HG03108 (cell line): ENCODE data around the gene TUBA3D.
"Not testable (repeated sequence)": the region's sequence is repeated elsewhere in the genome, so short reads cannot be mapped to it uniquely, and the experiment has no call there.

ENCODE experiments used
- ATAC-seq: cut with Tn5 transposase; IDR thresholded peaks from one replicate; pipeline ENCODE4 v1.9.1; 2021; ENCODE audit warnings: moderate library complexity; ENCODE audit not compliant: unreplicated experiment

The TUBA3D gene

DNA sequence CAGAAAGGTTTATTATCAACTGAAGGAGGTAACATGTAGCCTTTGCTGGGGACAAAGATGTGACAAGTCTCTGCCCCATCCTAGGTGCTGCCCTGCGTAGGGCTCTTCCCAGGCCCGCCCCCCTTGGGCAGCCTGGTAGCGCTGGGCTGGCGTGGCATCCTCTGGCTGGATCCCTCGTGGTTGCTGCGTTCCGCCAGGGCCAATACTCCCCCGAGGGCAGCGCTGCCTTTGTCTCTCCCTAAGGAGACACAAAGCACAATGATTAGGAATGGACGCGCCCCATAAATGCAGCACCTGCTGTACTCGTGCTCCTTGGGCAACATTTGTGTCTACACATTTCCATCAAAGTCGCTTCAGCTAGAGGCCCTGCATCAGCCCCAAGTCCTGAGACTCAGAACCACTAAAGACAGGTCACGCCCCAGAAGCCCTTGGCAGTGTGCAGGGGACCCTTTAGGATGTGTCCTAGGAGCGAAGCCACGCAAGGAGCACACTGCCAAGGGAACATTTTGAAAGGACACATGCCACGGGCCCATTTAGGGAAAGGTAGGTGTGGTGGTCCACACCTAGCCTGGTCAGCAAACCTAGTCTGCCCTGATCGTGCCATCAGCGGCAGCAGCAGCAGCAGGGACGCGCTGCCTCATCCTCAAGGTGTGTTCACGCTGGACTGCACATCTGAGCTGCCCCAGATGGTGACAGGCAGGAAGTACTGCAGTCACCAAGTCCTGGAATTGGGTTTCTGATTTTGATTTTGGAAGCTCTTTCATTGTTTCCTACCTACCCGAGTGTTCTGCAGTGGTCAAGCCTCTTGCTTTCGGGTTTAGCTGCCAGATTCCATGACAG lies 8.3 kb downstream of the TUBA3D start:
- not testable (repeated sequence) for ATAC-seq

DNA sequence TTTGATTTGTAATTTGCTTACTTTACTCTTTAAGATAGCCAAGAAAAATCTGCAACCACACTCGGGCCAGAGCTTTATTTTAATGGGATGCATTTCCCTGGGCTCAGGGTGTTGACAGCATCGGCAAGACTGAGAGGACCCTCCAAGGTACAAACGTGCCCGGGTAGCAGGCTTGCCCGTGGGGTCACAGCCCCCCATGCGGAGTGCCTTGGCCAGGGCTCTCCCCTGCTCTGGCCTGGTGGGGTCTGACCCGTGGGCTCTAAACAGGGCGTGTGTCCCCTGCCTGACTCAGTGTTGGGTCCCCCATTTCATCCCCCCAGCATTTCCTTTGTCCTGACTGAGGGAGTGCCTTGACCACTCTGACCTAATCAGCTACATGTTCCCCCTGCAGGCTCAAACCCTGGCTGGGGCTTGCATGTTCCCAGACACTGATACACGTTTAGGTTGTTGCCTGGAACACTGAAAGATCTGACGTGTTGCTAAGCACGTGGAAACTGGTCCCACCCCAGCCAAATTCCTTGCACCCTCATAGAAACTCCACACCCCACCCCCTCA lies 9.1 kb downstream of the TUBA3D start:
- ATAC-seq, result not testable (repeated sequence)

DNA sequence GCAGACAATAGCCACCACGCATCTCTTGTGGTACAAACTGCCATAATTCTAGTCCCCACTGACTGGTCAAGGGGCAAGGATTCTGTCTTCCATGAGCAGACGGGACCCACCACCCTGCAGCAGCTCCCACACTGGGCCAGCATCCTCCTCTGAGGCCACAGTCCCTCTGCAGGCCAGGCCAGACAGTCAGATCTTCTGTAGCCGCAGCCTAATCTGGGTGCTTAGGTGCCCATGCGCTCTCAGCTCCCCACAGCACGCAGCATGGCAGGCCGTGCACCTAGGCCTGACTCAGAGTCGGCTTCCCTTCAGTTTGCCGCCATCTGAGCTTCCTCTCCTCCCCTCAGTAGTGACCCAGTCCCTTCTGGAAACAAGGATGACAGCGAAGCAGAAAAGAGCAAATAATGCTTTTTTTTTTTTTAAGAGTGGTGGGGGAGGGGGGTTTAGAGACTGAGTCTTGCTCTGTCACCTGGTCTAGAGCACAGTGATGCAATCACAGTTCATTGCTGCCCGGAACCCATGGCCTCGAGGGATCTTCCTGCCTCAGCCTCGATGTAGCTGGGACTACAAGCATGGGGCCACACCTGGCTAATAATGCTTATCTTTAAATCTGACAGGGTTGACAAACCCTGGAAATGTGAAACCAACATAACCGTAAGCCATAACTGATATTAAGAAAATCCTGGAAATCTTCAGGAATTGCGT lies 10.4 kb downstream of the TUBA3D start:
- ATAC-seq, result not testable (repeated sequence)

DNA sequence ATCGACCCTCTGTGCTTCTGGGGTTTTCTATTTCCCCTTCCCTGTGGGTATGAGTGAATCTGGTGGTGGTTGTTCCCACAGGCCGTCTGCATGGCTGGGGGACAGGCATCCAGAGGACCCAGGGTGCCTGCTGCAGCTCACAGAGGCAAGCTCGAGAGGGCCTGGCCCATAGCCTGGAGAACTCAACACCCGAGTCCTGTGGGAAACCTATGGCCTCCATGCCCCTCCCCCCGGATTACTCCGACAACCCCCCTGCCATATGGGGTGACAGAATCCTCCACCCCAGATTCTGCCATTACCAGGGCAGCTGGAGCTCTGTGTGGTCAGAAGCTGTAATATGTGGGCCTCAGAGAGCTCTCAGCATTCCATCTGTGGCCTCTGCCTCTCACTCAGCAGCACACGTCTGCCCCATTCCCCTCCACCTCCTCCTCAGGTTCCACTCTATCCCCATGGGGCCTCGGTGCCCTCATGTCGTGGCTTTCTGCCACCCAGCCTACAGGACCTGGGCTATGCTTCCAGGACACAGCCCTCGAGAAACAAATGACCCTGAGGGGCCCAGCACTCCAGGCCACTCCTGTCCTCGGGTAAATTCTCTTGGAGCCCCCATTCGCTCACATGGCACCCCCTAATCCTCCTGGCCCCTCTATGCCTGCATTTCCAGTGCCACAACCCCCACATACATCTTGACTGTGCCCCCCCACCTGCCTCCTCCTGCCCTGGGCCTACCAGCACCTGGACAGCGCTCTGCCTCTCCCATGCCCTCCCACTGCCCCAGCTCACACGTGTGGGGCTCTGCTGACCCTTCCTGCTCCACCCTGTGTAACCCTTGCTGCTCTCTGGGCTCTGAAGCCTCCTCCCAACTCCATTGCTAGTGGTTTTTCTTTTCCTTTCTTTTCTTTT lies 12.6 kb downstream of the TUBA3D start:
- ATAC-seq, result no peak

DNA sequence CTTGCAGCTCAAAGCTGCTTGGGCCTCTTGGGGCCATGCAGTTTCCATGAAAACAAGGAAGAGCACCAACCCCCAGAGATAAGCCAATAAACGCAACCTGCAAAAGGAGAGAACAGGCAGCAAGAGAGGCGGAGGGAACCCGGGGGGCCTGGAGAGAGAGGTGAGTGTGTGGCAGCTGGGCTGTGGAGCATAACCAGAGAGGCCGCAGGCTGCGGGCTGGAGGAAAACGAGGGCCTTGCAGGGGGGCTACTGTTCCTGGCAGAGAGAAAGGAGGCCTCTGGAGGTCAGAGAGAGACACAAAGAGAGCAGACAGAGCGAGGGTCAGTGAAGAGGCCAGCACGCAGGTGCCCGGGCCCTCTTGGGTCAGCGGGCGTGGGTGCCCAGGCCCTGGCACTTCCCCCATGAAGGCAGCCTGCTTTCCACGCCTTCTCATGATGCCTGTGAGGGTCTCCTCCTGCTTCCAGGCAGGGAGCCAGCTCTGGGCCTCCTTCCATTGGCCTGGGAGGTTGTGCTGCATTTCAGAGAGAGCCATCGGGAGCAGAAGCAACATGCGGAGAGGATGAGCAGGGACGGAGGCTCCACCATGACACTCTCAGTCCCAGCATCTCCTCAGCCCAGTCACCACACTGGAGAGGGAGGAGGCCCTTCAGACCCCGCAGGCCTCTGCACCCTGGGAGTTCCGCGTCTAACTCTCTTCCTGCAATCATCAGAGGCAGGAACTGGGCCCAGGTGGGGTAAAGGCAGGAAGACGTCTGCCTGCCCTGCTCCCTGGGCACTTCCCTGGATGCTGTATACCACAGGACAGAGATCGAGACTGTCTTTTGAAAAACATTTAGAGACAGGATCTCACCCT lies 14.9 kb downstream of the TUBA3D start:
- not testable (repeated sequence) for ATAC-seq

DNA sequence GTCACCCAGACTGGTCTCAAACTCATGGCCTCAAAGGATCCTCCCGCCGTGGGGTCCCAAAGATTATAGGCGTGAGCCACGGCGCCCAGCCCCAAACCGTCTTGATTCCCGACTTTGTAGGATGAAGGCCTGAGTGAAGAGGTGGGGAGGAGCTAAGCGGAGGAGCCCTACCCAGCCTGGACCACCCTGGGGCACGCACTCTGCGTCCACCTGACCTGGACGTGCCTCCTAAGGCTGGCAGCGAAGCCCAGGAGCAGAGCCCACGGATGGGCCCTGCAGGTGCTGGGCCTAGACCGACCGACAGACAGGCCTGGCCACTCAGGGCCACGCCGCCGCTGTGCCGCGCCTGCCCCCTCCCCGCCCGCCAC lies 15.5 kb downstream of the TUBA3D start:
- ATAC-seq, result peak; percentile 2

DNA sequence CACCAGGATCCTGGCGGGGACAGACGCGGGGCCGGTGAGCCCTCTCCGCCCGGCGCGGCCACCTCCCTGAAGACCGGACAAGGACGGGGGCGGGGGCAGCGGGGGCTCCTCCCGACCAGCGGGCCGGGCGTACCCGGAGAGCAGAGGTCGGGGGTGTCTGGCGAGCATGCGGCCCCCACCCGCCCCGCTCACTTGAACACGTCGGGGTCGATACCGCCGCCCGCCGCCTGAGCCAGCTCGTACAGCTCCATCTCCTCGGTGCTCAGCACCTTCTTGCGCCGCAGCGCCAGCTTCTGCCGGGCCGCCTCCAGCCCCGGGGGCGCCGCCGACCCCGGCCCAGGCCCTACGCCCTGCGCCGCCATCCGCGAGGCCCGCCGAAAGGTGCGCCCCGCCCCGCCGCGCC lies 16.1 kb downstream of the TUBA3D start, which contains the start of gene MZT2A:
Gene MZT2A (minus strand): TSS at position 383 of the 403 bp plus-strand sequence. CDS start 21 bp downstream, at position 362.
- peak; percentile 2 for ATAC-seq

DNA sequence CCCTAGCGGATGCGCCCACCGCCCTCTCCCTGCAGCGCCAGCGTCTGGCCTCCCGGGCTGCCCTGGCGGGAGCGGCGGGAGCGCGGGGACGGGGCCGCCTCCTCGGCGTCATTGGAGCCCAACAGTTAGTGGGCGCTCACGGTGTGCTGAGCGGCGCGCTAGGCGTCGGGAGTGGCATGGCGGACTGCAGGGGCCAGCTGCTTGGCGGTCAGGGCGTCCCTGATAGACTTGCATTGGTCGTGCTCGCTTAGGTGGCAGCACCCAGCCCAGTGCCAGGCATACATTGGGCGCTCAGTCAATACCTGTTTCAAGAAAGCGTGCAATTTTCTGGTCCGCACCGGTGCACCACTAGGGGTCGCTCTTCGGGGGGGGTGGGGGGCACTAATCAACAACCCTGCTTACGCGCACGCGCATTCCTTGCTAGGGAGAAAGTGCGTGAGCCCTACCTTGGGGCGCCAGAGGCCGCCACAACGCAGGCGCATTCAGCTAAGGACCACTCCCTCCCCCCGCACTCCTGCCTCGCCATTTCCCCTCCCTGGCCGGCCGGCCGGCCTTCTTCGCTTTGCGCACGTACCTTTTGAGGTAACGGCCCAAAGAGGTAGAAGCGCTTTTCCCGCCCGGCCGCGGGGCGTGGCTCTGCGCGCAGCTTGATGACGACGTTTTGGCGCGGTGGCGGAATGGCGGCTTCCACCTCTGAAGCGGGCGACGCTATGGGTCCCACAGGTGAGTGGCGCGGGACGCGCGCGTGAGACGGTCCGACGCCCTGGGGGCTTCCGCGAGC lies 16.7 kb downstream of the TUBA3D start:
- ATAC-seq, result peak; percentile 66

DNA sequence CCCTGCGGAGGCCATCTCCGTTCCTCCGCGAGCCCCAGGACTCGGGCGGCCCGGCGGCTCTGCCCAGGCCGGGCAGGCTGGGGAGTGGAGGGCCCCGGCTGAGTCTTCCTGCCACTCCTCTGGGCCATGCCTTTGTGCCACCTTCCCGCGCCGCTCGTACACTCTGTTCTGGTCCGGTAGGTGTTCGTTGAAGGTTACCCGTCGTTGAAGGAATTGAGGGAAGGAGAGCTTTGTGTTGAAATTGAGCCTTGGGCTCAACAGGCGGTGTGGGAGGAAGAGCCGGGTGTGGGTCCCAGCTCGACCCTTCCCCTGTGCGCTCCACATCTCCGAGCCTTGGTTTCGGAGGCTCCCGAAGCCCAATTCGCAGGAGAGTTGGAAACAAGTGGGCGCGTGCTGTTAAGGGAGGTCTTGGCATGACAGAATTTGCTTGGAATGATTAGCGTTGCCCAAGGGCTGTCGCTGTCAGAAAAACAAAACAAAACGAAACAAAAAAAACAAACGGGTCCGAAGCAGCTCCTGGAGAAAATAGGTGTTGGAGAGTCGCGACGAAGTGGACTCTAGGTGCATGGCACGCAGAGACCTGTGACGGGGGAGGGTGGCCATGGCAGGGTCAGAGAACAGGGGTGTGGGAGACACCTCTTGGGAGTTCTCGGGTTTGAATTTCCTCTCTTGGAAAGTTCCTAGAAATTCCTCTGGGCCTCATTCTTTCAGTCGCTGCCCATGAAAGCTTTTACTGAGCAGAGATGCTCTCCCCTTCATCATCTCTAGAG lies 17.5 kb downstream of the TUBA3D start:
- ATAC-seq, result peak; percentile 17

DNA sequence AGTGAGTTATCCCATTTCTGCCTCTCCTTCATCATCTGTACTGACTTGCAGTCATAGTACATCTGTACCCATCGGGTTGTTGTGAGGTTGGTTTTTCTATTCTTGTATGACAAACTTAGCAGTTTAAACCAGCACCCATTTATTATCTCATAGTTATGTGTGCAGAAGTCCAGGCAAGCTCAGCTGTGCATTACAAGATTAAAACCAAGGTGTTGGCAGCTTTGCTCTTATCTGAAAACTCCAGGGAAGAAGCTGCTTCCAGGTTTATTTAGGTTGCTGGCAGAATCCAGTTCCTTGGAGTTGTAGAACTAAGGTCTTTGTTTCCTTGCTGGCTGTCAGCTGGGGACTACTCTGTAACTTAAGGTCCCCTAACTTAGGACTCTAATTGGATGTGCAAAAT lies 19.6 kb downstream of the TUBA3D start:
- not testable (repeated sequence) for ATAC-seq

DNA sequence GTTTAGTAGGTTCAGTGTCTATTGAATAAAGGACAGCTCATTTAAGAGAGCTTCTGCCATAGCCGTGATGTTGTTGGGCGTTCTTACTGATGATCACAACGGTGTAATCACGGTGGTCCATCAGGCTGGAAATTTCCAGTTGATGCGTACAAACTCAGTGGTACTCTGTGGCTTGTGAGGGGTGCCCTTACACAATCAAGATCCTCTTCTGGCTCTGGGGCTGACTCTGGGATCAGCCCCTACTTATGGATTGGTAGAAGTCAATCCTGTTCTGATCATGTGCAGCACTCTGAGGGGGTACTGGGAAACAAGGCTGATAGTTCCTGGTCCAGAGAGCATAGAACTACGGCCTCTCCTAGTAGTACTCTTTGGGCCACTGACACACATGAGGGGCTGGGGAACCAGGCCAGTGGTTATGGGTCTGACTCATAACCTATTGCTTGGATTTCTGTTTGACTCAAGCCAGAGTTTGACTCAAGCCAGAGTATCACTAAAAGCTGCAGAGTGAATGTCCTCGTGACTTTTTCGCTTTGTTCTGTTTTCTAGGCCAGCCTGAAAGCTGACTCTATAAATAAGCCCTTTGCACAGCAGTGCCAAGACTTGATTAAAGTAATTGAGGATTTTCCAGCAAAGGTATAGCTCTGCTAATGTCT lies 22.5 kb downstream of the TUBA3D start:
- peak; percentile 82 for ATAC-seq

DNA sequence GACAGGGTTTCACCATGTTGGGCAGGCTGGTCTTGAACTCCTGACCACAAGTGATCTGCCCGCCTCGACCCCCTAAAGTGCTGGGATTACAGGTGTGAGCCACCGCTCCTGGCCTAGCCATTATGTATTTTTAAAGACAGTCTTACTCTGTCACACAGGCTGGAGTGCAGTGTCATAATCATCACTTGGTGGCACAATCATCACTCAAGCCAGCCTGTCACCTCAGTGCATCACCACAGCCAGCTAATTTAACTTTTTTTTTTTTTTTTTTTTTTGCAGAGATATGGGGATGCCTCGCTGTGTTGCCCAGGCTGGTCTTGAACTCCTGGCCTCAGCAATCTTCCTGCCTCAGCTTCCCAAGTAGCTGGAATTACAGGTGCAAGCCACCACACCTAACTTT lies 27.7 kb downstream of the TUBA3D start:
- ATAC-seq, result not testable (repeated sequence)

DNA sequence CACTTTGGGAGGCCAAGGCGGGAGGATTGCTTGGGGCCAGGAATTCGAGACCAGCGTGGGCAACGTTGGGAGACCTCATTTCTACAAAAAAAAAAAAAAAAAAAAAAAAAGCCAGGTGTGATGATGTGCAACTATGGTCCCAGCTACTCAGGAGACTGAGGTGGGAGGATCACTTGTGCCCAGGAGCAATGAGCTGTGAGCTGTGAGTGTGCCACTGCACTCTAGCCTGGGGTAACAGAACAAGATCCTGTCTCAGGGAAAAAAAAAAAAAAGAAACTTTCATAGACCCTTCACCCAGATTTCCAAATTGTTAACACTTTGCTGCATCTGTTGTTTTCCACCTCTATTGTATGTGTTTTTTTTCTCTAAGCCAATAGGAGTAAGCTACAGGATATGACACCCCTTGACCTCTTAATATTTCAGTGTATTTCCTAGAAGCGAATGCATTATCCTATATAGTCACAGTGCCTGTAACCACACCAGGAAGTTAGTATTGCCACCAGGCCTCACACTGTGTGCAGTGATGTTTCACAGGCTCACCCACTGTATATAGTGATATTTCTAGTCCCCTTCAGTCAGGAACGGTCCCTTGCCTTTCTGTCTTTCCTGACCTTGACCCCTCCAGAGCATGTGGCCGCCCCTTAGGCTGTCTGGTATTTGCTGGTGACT lies 28.3 kb downstream of the TUBA3D start:
- not testable (repeated sequence) for ATAC-seq

DNA sequence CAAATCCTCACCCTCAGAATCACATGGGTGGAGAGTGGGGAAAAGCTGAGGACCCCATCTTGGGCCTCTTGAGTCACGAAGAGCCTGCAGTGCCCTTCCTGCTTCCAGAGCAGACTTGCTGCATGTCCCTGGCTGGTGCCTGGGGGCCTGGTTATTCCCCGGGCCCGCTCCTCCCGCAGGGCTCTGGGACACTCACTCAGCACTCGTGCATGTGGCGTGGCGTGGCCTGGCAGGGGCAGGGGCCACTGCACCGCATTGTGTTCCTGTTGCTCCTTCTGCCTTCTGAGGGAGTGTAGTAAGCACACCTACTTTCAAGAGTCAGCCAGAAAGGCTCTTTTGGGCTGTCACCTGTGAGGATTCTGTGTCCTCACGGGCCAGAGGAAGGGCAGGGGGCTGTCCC lies 33.7 kb downstream of the TUBA3D start:
- no peak for ATAC-seq

DNA sequence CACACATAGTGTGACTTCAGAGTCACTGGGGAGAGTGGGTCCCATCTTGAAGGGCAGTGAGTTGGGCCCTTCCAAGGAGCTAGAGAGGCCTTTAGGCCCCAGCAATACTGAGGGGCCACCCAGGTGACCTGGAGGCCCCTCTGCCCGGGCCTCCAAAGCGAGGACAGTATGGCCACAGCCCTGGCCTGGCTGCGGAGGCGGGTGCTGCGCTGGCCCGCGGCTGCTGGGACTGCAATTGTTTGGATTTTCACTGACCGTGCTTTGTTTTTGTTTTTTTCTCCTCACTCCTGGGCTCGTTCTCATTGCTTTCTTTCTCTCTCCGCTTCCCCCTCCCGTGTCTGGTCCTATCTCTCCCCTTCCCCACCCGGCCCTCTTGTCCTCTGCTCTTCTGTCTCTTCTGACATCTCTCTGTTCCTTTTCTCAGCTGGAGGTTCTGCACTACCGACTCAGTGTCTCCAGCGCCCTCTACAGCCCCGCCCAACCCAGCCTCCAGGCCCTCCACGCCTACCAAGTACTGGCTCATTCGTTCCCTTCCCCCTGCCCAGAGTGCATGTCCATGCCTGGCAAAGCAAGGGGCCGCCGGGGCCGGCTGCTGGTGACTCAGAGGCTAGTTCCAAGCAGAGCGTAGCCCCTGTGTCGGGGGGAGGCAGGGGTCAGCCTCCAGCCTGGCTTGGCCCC lies 35.5 kb downstream of the TUBA3D start:
- not testable (repeated sequence) for ATAC-seq

DNA sequence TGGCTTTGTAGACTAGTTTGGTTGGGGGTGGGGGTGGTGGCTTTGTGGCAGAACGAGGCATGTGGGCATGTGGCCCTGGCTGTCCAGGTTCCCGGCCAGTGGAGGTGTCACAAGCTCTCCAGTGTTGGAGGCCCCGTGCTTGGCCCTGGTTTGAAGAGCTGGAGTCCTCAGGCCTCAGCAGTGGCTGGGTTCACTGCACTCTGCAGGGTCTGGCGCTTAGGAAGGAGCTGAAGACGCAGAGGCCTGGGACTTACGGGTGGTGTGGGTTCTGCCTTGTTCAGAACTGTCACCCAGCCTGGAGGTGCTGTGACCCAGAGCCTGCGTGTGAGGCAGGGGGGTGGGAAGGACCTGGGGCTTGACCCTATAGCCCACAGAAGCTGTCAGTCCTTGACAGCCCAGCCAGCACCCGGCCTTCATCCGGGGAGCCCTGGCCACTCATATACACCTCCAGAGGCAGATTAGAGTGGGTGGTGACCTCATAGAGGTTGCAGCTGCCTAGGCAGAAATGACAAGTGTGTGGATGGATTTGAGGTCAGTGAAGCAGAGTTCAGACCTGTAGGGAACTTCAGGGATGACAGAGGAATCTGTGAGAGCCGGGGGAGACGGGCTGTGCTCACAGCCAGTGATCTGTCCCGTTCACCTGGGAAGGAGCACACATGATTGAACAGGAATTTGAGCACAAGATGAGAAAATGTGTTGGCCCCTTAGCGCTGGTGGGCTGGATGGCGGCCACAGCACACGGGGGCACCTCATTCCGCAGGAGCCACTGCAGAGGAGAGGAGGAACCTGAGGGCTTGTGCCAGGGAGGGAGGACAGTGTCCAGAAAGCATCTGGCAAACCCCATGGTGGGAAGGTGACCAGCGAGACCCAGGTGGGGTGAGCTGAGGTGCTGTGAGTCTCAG lies 36.3 kb downstream of the TUBA3D start:
- ATAC-seq, result not testable (repeated sequence)
